ENCODE data around the gene PELI1.
A peak's percentile ranks its signal among the peaks of the same experiment; 100 is the strongest.

PELI1 gene

GRCh38 chr2:64124168-64124567 lies 20.1 kb downstream of the PELI1 start:
- H3K4me3 ChIP-seq (ENCODE audit: low read length): no peak overlapping the region
- no peak for TF ChIP-seq ZNF274 (IDR thresholded peaks at IDR 0.05; ENCODE audit: low read depth, low read length)

- no peak for TF ChIP-seq ZNF274 (IDR thresholded peaks at IDR 0.05; ENCODE audit: low read depth, low read length)
- no peak overlapping the region for H3K4me3 ChIP-seq (ENCODE audit: low read length)
Observed at GRCh38 chr2:64123740-64124139, 20.5 kb downstream of the PELI1 start.

GRCh38 chr2:64122358-64122757 lies 21.9 kb downstream of the PELI1 start:
- no peak for TF ChIP-seq ZNF274 (IDR thresholded peaks at IDR 0.05; ENCODE audit: low read depth, low read length)
- no peak overlapping the region for H3K4me3 ChIP-seq (ENCODE audit: low read length)

- H3K4me3 ChIP-seq (ENCODE audit: low read length): no peak overlapping the region
Observed at GRCh38 chr2:64120928-64121327, 23.3 kb downstream of the PELI1 start.

GRCh38 chr2:64120008-64120407 lies 24.2 kb downstream of the PELI1 start:
- no peak overlapping the region for H3K4me3 ChIP-seq (ENCODE audit: low read length)
- TF ChIP-seq ZNF274 (IDR thresholded peaks at IDR 0.05; ENCODE audit: low read depth, low read length): no peak

More at GRCh38 chr2:64120928-64121327, 23.3 kb downstream of the PELI1 start:
- TF ChIP-seq ZNF274 (IDR thresholded peaks at IDR 0.05; ENCODE audit: low read depth, low read length): no peak

GRCh38 chr2:64119369-64119768 lies 24.9 kb downstream of the PELI1 start:
- no peak overlapping the region for H3K4me3 ChIP-seq (ENCODE audit: low read length)
- no peak for TF ChIP-seq ZNF274 (IDR thresholded peaks at IDR 0.05; ENCODE audit: low read depth, low read length)

GRCh38 chr2:64115808-64116598 lies 28.2 kb downstream of the PELI1 start:
- H3K4me3 ChIP-seq (ENCODE audit: low read length): no peak overlapping the region
- no peak for TF ChIP-seq ZNF274 (IDR thresholded peaks at IDR 0.05; ENCODE audit: low read depth, low read length)

- no peak for TF ChIP-seq ZNF274 (IDR thresholded peaks at IDR 0.05; ENCODE audit: low read depth, low read length)
- H3K4me3 ChIP-seq (ENCODE audit: low read length): peak overlapping the region; percentile 48
Observed at GRCh38 chr2:64114912-64115277, 29.3 kb downstream of the PELI1 start.

- peak overlapping the region; percentile 48 for H3K4me3 ChIP-seq (ENCODE audit: low read length)
- TF ChIP-seq ZNF274 (IDR thresholded peaks at IDR 0.05; ENCODE audit: low read depth, low read length): no peak
Observed at GRCh38 chr2:64114063-64114911, 29.9 kb downstream of the PELI1 start.

GRCh38 chr2:64112016-64112415 lies 32.2 kb downstream of the PELI1 start:
- no peak for TF ChIP-seq ZNF274 (IDR thresholded peaks at IDR 0.05; ENCODE audit: low read depth, low read length)
- H3K4me3 ChIP-seq (ENCODE audit: low read length): no peak overlapping the region

- no peak for TF ChIP-seq ZNF274 (IDR thresholded peaks at IDR 0.05; ENCODE audit: low read depth, low read length)
- no peak overlapping the region for H3K4me3 ChIP-seq (ENCODE audit: low read length)
Observed at GRCh38 chr2:64111426-64111825, 32.8 kb downstream of the PELI1 start.

- H3K4me3 ChIP-seq (ENCODE audit: low read length): no peak overlapping the region; the same call in 1 of the 2 replicates
- no peak for TF ChIP-seq ZNF274 (IDR thresholded peaks at IDR 0.05; ENCODE audit: low read depth, low read length)
Observed at GRCh38 chr2:64108666-64109241, 35.5 kb downstream of the PELI1 start.

- peak overlapping the region; percentile 61; the same call in 1 of the 2 replicates for H3K4me3 ChIP-seq (ENCODE audit: low read length)
- no peak for TF ChIP-seq ZNF274 (IDR thresholded peaks at IDR 0.05; ENCODE audit: low read depth, low read length)
Observed at GRCh38 chr2:64106481-64106880, 37.7 kb downstream of the PELI1 start.

GRCh38 chr2:64105670-64106461 lies 38.4 kb downstream of the PELI1 start:
- peak overlapping the region; percentile 68; the same call in 1 of the 2 replicates for H3K4me3 ChIP-seq (ENCODE audit: low read length)
- TF ChIP-seq ZNF274 (IDR thresholded peaks at IDR 0.05; ENCODE audit: low read depth, low read length): no peak

All from GM08714 (cell line).